ENCODE results near the gene TEPSIN. TPM values are rescaled to one million over a fixed set of nuclear protein-coding genes. Genes with fewer than 3 reads are reported as not detected.

The TEPSIN gene
- polyA plus RNA-seq, 1 experiment: 19.4 TPM

GRCh38 chr17:81198826-81199481 is 39.9 kb downstream of the TEPSIN start:
- TF ChIP-seq CTCF (IDR thresholded peaks at IDR 0.05; ENCODE audit: insufficient read depth, low read depth, low read length): no peak
- ChIA-PET POLR2A (no interaction called here), CTCF (interaction anchor here (1.5 to 4.1 kb wide), 3 partner anchors 56 to 175 kb away, joined by 5 to 26 read pairs (median 7); no protein-coding TSS in a partner anchor)
- peaks cover 4% of the 10 kb centered on the region for H3K36me3 ChIP-seq (ENCODE audit: control insufficient read depth, insufficient read depth, low read length)
- H3K4me3 ChIP-seq (ENCODE audit: low read depth, low read length): no peak overlapping the region
- DNase-seq (ENCODE audit: low read depth): no peak
- no peaks in the 10 kb centered on the region for H3K27me3 ChIP-seq (ENCODE audit: control insufficient read depth, insufficient read depth, low read length)

DNA sequence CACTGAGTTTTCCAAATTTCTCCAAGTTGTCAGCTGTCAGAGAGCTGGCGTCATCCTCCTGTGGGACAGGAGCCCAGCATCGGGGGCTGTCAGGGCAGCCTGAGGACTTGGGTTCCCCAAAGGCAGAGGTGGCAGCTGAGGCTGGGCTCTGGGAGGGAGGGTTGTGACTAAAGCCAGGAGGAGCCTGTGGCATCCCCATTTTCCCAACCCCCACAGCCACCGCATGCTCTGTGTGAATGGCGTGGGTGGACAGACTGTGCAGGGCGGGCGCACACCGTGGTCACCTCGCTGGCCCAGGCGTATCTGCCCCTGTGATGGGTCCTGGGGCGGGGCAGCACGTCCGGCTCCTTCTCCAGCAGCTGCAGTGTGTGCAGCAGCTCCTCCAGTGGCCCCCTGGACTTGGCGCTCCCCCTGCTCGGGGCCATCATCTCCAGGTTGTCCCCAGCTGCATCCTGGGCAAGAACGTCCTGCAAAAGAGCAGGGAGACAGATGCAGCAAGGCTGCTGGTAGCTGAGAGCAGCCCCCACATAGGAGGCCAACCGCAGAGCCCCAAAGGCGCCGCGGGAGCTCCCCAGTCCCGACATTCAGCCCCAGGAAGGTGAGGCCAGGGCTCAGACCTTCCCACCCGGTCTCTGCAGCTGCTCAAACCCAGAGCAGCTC is 40.9 kb downstream of the TEPSIN start:
- H3K27me3 ChIP-seq (ENCODE audit: control insufficient read depth, insufficient read depth, low read length): no peaks in the 10 kb centered on the region
- no peak overlapping the region for H3K4me3 ChIP-seq (ENCODE audit: low read depth, low read length)
- CTCF ChIA-PET: interaction anchor here (0.8 to 1.5 kb wide), 3 partner anchors 55 to 226 kb away, joined by 3 to 7 read pairs (median 5); no protein-coding TSS in a partner anchor
- H3K36me3 ChIP-seq (ENCODE audit: control insufficient read depth, insufficient read depth, low read length): peaks cover 4% of the 10 kb centered on the region
- no peak for DNase-seq (ENCODE audit: low read depth)
- TF ChIP-seq CTCF (IDR thresholded peaks at IDR 0.05; ENCODE audit: insufficient read depth, low read depth, low read length): no peak
- POLR2A ChIA-PET: no interaction called here

- TF ChIP-seq CTCF (IDR thresholded peaks at IDR 0.05; ENCODE audit: insufficient read depth, low read depth, low read length): no peak
- CTCF ChIA-PET: interaction anchor here (0.8 to 1.5 kb wide), 4 partner anchors 12 to 225 kb away, joined by 3 to 7 read pairs (median 4); no protein-coding TSS in a partner anchor
- H3K27me3 ChIP-seq (ENCODE audit: control insufficient read depth, insufficient read depth, low read length): no peaks in the 10 kb centered on the region
- POLR2A ChIA-PET: no interaction called here
- H3K4me3 ChIP-seq (ENCODE audit: low read depth, low read length): no peak overlapping the region
- H3K36me3 ChIP-seq (ENCODE audit: control insufficient read depth, insufficient read depth, low read length): peaks cover 4% of the 10 kb centered on the region
- DNase-seq (ENCODE audit: low read depth): no peak
Observed at GRCh38 chr17:81197409-81197795, 41.5 kb downstream of the TEPSIN start.

DNA sequence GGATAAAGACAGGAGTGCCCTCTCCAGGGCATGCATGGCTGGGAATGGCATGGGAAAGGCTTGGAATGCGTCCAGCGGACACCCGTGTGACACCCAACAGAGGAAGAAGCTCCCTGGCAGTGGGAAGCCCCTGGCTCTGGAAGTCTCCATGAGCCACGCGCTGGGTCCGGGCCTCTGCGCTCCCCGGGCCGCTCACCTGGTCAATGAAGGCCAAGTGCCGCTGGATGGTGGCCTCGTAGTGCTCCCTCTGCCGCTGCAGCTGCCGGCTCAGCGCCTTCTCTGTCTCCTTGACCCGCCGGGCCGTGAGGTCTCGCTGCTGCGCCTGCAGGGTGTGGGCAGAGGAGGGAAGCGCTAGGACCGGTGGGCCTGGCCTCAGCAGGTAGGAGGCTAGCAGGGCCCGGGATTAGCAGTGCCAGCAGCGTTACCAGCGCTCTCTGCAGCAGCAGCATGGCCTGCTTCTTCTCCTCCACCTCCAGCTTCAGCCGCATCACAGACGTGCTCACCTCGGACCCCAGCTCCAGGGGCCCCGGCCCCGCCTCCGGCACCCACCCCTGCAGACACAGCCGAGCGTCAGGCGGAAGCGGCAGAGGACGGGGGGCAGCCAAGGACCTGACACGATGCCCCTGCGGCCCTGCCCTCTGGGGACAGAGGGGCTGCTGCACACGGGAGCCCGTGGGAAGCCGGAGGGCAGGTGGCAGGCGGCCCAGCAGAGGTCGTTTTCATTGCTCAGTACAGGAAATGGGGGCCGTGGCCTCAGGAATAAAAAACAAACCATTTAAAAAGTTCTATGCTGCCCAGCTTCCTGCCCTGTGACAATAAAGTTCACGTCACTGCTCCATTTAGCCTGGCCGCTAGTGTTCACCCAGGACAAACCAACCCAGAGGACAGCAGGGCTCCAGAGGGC is 42.1 kb downstream of the TEPSIN start:
- Histone ChIP-seq H3K36me3 (ENCODE audit: control insufficient read depth, insufficient read depth, low read length) (peaks cover 4% of the 10 kb centered on the region), H3K4me3 (ENCODE audit: low read depth, low read length) (no peak overlapping the region), H3K27me3 (ENCODE audit: control insufficient read depth, insufficient read depth, low read length) (no peaks in the 10 kb centered on the region)
- TF ChIP-seq CTCF (IDR thresholded peaks at IDR 0.05; ENCODE audit: insufficient read depth, low read depth, low read length): no peak
- POLR2A ChIA-PET: no interaction called here
- no peak for DNase-seq (ENCODE audit: low read depth)
- CTCF ChIA-PET: interaction anchor here (1.4 to 1.7 kb wide), 2 partner anchors 11 to 54 kb away, joined by 3 to 7 read pairs; no protein-coding TSS in a partner anchor
